ENCODE measurements around the gene ADORA1.
A peak's percentile ranks its signal among the peaks of the same experiment; 100 is the strongest.

Gene ADORA1

DNA sequence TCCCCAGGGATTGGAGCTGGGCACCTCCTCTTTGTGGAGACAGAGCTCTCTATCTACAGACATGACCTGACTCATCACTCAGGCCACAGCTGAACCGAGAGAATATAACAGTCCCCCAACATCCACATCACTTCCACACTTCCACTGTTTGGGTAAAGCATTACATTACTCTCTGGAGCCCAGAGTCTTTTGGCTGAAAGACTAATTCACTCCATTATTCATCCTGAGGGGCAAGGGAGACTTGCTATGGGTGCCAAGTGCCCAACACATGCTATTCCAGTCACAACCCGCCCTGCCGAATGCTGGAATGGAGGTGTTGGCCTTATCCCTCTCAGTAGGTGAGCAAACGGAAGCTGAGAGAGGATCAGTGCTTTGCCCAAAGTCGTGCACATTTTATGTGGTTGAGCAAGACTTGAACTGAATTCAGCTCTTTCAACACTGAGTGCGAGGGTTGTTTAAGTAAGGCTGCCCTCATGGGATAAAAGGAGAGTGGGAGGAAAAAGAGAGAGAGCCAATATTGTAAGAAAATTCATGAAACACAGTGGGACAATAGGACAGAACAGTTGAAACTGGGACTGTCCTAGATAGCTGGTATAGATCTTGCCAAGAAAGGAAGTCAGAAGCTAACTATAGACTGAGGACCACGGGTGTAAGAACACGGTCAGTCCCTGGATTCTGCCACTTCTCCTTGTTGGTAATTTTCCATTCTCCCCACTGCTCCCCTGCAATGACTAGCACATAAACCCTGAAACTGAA, 72.5 kb downstream of the ADORA1 start:
- peak; percentile 89 for DNase-seq (ENCODE audit: low read depth)
- H3K4me3 ChIP-seq (ENCODE audit: control insufficient read depth, low read depth, low read length) = no peak overlapping the region
- TF ChIP-seq, protein P1, sequence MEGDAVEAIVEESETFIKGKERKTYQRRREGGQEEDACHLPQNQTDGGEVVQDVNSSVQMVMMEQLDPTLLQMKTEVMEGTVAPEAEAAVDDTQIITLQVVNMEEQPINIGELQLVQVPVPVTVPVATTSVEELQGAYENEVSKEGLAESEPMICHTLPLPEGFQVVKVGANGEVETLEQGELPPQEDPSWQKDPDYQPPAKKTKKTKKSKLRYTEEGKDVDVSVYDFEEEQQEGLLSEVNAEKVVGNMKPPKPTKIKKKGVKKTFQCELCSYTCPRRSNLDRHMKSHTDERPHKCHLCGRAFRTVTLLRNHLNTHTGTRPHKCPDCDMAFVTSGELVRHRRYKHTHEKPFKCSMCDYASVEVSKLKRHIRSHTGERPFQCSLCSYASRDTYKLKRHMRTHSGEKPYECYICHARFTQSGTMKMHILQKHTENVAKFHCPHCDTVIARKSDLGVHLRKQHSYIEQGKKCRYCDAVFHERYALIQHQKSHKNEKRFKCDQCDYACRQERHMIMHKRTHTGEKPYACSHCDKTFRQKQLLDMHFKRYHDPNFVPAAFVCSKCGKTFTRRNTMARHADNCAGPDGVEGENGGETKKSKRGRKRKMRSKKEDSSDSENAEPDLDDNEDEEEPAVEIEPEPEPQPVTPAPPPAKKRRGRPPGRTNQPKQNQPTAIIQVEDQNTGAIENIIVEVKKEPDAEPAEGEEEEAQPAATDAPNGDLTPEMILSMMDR (IDR thresholded peaks at IDR 0.05; ENCODE audit: control insufficient read depth, insufficient read depth, low read depth, low read length, missing control alignments) = no peak

DNA sequence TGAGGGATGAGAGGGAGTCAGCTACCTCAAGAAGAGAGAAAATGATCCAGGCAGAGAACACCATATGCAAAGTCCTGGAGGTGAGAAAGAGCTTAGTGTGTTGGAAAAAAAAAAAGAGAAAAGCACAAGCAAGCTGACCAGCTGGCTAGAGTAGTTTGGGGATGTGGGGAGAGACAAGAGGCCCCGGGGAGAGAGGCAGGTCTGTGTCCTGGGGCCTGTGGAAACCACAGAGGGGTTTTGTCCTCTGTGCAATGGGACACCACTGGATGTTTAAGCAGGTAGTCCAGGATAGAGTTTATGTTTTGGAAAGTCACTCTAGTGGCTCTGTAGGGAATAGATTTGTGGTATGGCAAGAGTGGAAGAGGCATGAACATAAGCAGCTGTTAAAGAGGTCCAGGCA, 73.4 kb downstream of the ADORA1 start:
- TF ChIP-seq, protein P1 (IDR thresholded peaks at IDR 0.05; ENCODE audit: control insufficient read depth, insufficient read depth, low read depth, low read length, missing control alignments) = no peak
- no peak for DNase-seq (ENCODE audit: low read depth)
- H3K4me3 ChIP-seq (ENCODE audit: control insufficient read depth, low read depth, low read length) = no peak overlapping the region

GRCh38 chr1:203201516-203202205, 74.1 kb downstream of the ADORA1 start:
- H3K4me3 ChIP-seq (ENCODE audit: control insufficient read depth, low read depth, low read length) = no peak overlapping the region
- no peak for DNase-seq (ENCODE audit: low read depth)
- TF ChIP-seq, protein P1 (IDR thresholded peaks at IDR 0.05; ENCODE audit: control insufficient read depth, insufficient read depth, low read depth, low read length, missing control alignments) = no peak

- no peak overlapping the region for H3K4me3 ChIP-seq (ENCODE audit: control insufficient read depth, low read depth, low read length)
- TF ChIP-seq, protein P1 (IDR thresholded peaks at IDR 0.05; ENCODE audit: control insufficient read depth, insufficient read depth, low read depth, low read length, missing control alignments) = no peak
- DNase-seq (ENCODE audit: low read depth) = peak; percentile 91
These were observed 75.1 kb downstream of the ADORA1 start for GRCh38 chr1:203202431-203203245.

GRCh38 chr1:203204756-203205155, 77.2 kb downstream of the ADORA1 start:
- H3K4me3 ChIP-seq (ENCODE audit: control insufficient read depth, low read depth, low read length) = no peak overlapping the region
- TF ChIP-seq, protein P1 (IDR thresholded peaks at IDR 0.05; ENCODE audit: control insufficient read depth, insufficient read depth, low read depth, low read length, missing control alignments) = no peak
- DNase-seq (ENCODE audit: low read depth) = no peak

DNA sequence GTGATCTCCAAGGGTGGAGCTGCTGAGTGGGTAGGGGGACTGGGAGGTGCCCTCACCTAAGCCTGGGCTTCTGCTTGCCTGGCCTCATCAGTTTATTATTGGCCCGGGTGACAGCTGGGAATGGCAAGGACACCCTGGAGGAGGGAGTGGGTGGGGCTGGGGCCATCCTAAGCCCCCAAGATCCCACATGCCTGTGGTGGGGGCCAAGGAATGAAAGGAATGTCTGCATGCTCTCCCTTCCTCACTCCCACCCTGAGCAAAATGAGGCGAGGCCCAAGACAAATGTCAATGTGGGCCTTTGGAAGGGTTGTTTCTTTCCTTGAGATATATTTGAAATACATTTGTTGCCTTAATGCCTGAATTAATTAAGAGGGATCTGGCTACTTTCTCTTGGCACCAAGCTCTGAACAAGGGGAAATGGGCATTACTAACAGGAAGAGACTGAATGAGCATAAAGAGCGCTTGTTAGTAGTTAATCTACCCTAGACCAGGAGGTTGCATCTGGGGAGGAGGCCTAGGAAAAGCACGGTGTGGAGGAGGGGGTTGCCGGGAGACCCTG, 78.7 kb downstream of the ADORA1 start:
- no peak for DNase-seq (ENCODE audit: low read depth)
- H3K4me3 ChIP-seq (ENCODE audit: control insufficient read depth, low read depth, low read length) = no peak overlapping the region
- TF ChIP-seq, protein P1 (IDR thresholded peaks at IDR 0.05; ENCODE audit: control insufficient read depth, insufficient read depth, low read depth, low read length, missing control alignments) = no peak
